OCI-LY7 (cell line): ENCODE data around the gene CCDC178.

ENCODE experiments used
- EZH2phosphoT487 ChIP-seq: fragments of 200-600 bp; sonication (generic); IDR thresholded peaks from 2 replicates; pipeline ENCODE4 v1.6.1; 2018; ENCODE audit warnings: low read depth, borderline replicate concordance, mild to moderate bottlenecking, mixed run types, antibody characterized with exemption, low read length, moderate library complexity, mixed read lengths
- TF ChIP-seq, protein P1 (sequence below): fragments of 200-600 bp; sonication (generic); conservative IDR thresholded peaks from 2 replicates; pipeline ENCODE4 v1.5.1; 2014; ENCODE audit warnings: mild to moderate bottlenecking, antibody characterized with exemption, low read length, moderate library complexity, mixed read lengths

DNA sequence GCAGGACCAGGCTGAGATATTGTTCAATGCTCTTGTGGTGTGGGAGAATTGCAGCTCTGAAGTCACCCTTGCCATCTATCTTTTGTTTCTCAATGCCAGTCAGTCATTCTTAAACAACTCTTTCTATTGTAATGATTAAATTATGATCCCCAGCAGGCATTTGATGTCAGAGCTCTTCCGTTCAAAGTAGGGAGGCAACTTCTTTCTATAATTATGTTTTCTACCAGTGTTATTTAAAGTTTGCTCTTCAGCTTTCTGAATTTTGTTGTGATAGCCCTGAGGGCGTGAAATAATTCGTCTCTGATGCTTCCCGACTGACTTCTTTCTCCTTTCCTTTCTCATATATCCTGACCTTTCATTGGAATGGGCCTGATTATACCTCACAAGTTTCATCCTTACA, 506.3 kb downstream of the CCDC178 start:
- TF ChIP-seq, protein P1, sequence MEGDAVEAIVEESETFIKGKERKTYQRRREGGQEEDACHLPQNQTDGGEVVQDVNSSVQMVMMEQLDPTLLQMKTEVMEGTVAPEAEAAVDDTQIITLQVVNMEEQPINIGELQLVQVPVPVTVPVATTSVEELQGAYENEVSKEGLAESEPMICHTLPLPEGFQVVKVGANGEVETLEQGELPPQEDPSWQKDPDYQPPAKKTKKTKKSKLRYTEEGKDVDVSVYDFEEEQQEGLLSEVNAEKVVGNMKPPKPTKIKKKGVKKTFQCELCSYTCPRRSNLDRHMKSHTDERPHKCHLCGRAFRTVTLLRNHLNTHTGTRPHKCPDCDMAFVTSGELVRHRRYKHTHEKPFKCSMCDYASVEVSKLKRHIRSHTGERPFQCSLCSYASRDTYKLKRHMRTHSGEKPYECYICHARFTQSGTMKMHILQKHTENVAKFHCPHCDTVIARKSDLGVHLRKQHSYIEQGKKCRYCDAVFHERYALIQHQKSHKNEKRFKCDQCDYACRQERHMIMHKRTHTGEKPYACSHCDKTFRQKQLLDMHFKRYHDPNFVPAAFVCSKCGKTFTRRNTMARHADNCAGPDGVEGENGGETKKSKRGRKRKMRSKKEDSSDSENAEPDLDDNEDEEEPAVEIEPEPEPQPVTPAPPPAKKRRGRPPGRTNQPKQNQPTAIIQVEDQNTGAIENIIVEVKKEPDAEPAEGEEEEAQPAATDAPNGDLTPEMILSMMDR, result no peak
- no peak for TF ChIP-seq EZH2phosphoT487
